AG09319 (cell line): ENCODE measurements around the gene APPL2.
A peak's percentile ranks its signal among the peaks of the same experiment; 100 is the strongest.

ENCODE experiments used
- DNase-seq: peaks from one replicate; pipeline ENCODE4 v3.0.0-alpha.2; 2010; ENCODE audit warnings: low read depth; ENCODE audit errors: extremely low read depth
- CTCF ChIP-seq: IDR thresholded peaks from 2 replicates; pipeline ENCODE4 v1.5.1; 2011; ENCODE audit warnings: low read depth, mild to moderate bottlenecking, inconsistent platforms, low read length, moderate library complexity

The APPL2 gene

GRCh38 chr12:105214670-105215375 is 21.2 kb downstream of the APPL2 start:
- no peak for DNase-seq
- TF ChIP-seq CTCF, result no peak

- no peak for TF ChIP-seq CTCF
- no peak for DNase-seq
Observed at GRCh38 chr12:105214148-105214547, 21.8 kb downstream of the APPL2 start.

DNA sequence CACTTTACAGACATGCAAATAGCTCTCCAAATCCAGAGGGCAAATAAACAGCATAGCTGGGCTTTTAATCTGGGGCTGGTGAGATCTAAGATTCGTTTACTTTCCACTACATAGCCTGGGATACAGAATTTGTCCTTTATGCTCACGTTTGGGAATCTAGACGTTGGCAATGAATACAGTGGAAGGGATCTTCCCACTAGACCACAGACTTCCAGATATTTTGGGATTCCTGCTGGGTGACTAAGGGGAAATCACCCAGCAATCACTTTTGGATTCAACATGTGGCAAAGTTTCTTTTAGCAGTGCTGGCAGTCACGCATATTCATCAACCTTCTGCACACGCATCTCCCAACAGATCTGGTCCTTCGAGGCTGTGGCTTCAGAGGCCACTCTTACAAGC is 23.5 kb downstream of the APPL2 start:
- peak; percentile 76 for DNase-seq
- TF ChIP-seq CTCF, result no peak

DNA sequence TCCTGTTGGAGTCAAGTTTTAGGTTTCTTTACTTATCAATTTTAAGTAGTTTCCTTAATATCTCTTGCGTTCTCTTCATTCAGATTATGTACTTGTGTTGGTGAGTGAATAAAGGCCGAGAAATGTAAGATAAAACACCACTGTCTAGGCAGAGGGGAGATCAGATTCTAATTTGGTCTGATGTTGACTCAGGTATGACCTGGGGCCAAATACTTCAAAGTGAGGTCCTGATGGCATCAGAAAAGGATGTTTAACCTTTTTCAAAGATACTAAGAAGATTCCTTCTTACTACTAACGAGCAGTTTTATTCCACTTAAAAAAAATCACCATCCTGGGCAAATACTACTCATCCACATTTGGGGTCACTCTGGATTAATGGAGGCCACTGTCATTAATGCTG is 26.9 kb downstream of the APPL2 start:
- DNase-seq, result no peak
- no peak for TF ChIP-seq CTCF

DNA sequence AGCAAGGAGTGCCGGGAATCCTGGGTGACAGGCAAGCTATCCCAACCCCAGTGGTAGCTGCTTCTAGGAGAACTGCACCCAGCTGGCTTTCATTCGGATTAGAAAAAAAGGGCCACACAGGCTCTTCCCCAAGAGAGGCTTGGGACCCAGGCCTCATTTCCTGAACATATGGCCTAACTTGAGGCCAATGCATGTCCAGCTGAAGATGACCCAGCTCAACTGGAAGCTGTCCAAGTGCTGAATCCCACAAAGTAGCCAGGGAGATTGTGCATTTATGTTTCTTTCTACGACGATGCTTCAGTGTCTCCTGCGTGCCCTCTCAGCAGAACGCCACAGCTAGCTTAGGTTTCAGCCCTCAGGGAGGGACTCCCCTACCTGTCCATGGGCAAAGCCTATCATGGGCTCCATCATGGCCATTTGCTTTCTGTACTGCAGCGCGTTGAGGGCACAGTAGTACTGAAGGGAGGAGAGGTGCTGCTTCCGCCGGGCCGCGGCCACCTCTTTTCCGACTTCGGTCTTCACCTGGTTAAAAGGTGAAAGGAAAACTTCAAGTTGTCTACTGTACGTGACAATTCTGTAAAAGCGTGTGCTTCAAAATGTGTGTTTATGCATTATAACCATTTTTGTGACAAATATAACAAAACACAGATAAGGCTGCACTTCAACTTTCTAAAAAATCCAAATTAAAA is 29.1 kb downstream of the APPL2 start:
- no peak for DNase-seq
- TF ChIP-seq CTCF, result no peak

GRCh38 chr12:105205322-105206048 is 30.5 kb downstream of the APPL2 start:
- no peak for TF ChIP-seq CTCF
- no peak for DNase-seq

- DNase-seq, result no peak
- TF ChIP-seq CTCF, result no peak
Observed at GRCh38 chr12:105204916-105205315, 31.1 kb downstream of the APPL2 start.
